H7 (cell line): ENCODE data around the gene ETV3L. TPM values are rescaled to one million over a fixed set of nuclear protein-coding genes. Genes with fewer than 3 reads are reported as not detected.
"Not testable (repeated sequence)": the region's sequence is repeated elsewhere in the genome, so short reads cannot be mapped to it uniquely, and the experiment has no call there.

Experiments used
- DNase-seq: peaks from one replicate; pipeline ENCODE4 v3.0.0; 2012
- H3K27me3 ChIP-seq: 2 replicates; pipeline ENCODE4 v1.6.0; 2011; ENCODE audit warnings: mild to moderate bottlenecking, low read length; ENCODE audit not compliant: control insufficient read depth, insufficient read depth
- H3K36me3 ChIP-seq: replicated peaks from 2 replicates; pipeline ENCODE4 v1.5.1; 2011; ENCODE audit warnings: low read length; ENCODE audit not compliant: control insufficient read depth, insufficient read depth
- H3K4me3 ChIP-seq: 2 replicates; pipeline ENCODE4 v1.5.1; 2011; ENCODE audit warnings: low read depth, mild to moderate bottlenecking, control low read depth, low read length, moderate library complexity; ENCODE audit not compliant: insufficient read depth
- total RNA-seq: library from RNA; depleted of rRNA; stranded (reverse); fragments of >200 nt; shearing (Covaris generic); gene quantifications from 2 replicates; pipeline ENCODE4 v1.2.3, GENCODE V29; 2014

ETV3L gene
- total RNA-seq, 1 experiment from 2014 or later = 1.1 TPM

GRCh38 chr1:157104598-157105293 is 5.1 kb upstream of the ETV3L start:
- peak; percentile 53 for DNase-seq
- H3K27me3 ChIP-seq = peaks cover 6% of the 10 kb centered on the region
- H3K36me3 ChIP-seq = no peaks in the 10 kb centered on the region
- no peak overlapping the region for H3K4me3 ChIP-seq

- H3K36me3 ChIP-seq = no peaks in the 10 kb centered on the region
- peaks cover 6% of the 10 kb centered on the region for H3K27me3 ChIP-seq
- H3K4me3 ChIP-seq = no peak overlapping the region
- DNase-seq = no peak
These were observed 3.7 kb upstream of the ETV3L start for GRCh38 chr1:157103268-157103667.

GRCh38 chr1:157101149-157101548 is 1.5 kb upstream of the ETV3L start:
- peak; percentile 28 for DNase-seq
- Histone ChIP-seq H3K4me3 (no peak overlapping the region), H3K27me3 (no peaks in the 10 kb centered on the region), H3K36me3 (no peaks in the 10 kb centered on the region)

DNA sequence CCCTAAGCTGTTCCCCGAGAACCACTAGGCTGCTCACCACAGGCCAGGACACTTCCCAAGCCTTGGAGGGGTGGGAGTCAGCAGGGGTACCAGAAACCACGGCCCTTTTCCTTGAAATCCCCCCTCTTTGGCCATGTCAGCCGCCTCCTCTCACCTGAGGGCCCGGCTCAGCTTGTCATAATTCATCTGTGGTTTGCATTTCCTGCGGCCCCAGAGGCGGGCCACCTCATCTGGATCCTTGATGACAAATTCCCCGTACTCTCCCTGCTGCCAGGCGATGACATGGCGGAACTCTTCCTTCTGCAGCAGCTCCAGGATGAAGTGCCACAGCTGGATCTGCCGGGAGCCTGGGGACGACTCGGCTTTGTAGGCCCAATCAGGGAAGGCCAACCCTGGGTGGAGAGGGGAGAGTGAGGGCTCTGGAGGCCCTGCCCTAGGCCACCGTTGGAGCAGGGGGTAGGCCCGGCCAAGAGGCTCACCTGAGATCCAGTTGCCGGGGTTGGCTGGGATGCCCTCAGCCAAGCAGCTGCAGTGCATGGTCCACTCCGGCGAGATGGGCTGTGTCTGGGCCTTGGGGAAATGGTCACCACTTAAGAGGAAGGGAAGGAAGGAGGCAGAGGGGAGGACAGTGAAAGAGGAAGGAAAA is 498 bp downstream of the ETV3L start:
- DNase-seq = peak; percentile 59

GRCh38 chr1:157098519-157098918 is 1.1 kb downstream of the ETV3L start:
- DNase-seq = peak; percentile 48
- Histone ChIP-seq H3K4me3 (no peak overlapping the region), H3K36me3 (no peaks in the 10 kb centered on the region), H3K27me3 (no peaks in the 10 kb centered on the region)

More for the DNA sequence above, 498 bp downstream of the ETV3L start:
- H3K27me3 ChIP-seq, H3K36me3 ChIP-seq, H3K4me3 ChIP-seq: not testable (repeated sequence)

GRCh38 chr1:157097692-157098091 is 1.9 kb downstream of the ETV3L start:
- DNase-seq = peak; percentile 40
- H3K36me3 ChIP-seq = no peaks in the 10 kb centered on the region
- H3K27me3 ChIP-seq = no peaks in the 10 kb centered on the region
- H3K4me3 ChIP-seq = no peak overlapping the region

GRCh38 chr1:157096881-157097280 is 2.7 kb downstream of the ETV3L start:
- no peaks in the 10 kb centered on the region for H3K27me3 ChIP-seq
- DNase-seq = no peak
- no peak overlapping the region for H3K4me3 ChIP-seq
- no peaks in the 10 kb centered on the region for H3K36me3 ChIP-seq

GRCh38 chr1:157095551-157095950 is 4.1 kb downstream of the ETV3L start:
- no peaks in the 10 kb centered on the region for H3K27me3 ChIP-seq
- H3K4me3 ChIP-seq = no peak overlapping the region
- peak; percentile 40 for DNase-seq
- no peaks in the 10 kb centered on the region for H3K36me3 ChIP-seq

DNA sequence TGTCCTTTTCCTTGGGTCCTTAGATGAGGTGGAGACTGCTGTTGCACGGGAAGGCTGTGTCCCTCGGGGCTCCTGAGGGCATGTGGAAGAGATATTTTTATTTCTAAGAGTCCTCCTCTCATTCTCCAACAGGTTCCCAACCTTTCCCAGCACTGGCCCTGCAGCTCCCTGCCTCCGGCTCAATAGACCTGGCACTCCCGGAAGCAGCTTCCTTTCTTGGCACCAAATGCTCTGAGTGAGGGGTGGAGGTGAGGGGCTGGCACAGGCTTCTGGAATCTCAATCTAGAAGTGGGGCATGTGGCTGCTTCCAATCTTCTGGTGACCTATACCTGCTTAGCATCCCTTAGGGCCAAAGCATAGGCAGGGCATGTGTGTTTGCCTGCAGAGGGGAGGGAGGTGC is 4.5 kb downstream of the ETV3L start:
- H3K27me3 ChIP-seq = no peaks in the 10 kb centered on the region
- no peaks in the 10 kb centered on the region for H3K36me3 ChIP-seq
- H3K4me3 ChIP-seq = no peak overlapping the region
- peak; percentile 35 for DNase-seq

- Histone ChIP-seq H3K36me3 (no peaks in the 10 kb centered on the region), H3K4me3 (no peak overlapping the region), H3K27me3 (no peaks in the 10 kb centered on the region)
- peak; percentile 63 for DNase-seq
These were observed 6.8 kb downstream of the ETV3L start for GRCh38 chr1:157092831-157093230.

DNA sequence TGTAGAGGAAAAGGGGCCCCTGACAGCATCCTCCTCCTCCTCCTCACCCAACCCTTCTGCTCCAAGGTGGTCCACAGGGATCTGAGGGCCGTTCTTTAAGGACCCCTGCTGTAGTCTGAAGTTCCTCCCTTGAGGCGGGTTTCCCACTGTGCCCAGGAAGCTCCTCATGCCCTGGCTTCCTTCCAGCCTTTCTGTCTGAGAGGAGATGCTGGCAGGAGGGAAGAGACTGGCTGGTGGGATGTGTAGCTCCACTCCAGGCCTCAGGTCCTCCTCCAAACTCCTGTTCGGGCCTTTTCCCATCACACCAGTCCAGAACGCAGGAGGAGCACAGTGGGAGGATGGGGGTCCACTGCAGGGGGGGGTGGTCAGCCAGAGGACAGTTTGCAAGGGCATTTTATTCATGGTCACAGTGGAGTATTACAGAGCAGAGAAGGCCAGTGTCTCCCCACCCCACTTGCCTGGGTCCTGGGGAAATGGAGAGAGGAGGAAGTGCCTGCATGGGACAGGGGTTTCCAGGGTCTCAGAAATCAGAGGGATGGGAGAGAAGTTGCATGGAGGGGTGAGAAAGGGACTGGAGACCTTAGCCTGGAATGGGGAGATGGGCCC is 7.8 kb downstream of the ETV3L start:
- Histone ChIP-seq H3K36me3 (no peaks in the 10 kb centered on the region), H3K4me3 (no peak overlapping the region), H3K27me3 (no peaks in the 10 kb centered on the region)
- DNase-seq = peak; percentile 13

DNA sequence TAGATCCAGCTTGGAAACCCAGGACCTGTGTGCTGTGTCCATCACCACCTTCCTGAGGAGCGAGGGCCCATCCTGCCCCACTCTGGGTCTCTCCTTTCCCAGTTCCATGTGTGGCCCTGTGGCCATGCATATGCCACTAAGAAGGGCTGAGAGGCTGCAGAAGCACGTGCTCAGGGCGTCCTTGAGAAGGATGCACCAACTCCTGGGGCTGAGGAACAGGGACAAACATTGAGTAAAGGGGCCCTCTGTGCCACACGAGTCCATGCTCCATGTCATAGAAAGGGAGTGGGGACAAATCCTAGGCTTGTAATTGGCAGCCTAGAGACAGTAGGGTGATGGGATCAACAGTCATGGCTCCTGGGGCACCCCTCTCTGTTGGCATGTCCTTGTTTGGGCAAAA is 8.4 kb downstream of the ETV3L start:
- DNase-seq = peak; percentile 11
- no peaks in the 10 kb centered on the region for H3K27me3 ChIP-seq
- no peaks in the 10 kb centered on the region for H3K36me3 ChIP-seq
- no peak overlapping the region for H3K4me3 ChIP-seq

GRCh38 chr1:157090771-157091170 is 8.8 kb downstream of the ETV3L start:
- Histone ChIP-seq H3K4me3 (no peak overlapping the region), H3K36me3 (no peaks in the 10 kb centered on the region), H3K27me3 (no peaks in the 10 kb centered on the region)
- peak; percentile 31 for DNase-seq

- peak; percentile 92 for DNase-seq
- Histone ChIP-seq H3K36me3 (no peaks in the 10 kb centered on the region), H3K4me3 (no peak overlapping the region), H3K27me3 (no peaks in the 10 kb centered on the region)
These were observed 9.4 kb downstream of the ETV3L start for GRCh38 chr1:157090196-157090647.

DNA sequence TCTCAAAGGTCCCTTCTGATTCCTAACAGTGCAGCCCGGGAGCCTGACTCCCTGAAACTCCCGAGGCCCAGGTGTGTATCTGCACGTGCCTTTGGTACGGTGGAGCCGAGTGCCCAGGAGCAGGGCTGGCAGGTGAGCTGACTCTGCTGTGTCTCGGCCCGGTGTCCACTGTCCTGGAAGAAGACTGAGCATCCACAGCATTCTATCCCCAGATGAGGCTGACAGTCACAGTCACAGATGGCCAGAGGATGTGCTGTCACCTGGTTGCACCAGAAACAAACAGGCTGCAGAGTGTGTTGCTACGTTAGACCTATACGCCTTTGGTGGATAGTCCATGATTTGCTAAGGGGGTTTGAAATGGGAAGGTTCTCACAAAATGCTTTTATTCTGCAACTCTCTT is 9.8 kb downstream of the ETV3L start:
- DNase-seq = no peak
- no peaks in the 10 kb centered on the region for H3K36me3 ChIP-seq
- no peak overlapping the region for H3K4me3 ChIP-seq
- H3K27me3 ChIP-seq = no peaks in the 10 kb centered on the region
